RWPE2 (cell line): ENCODE results near the gene UGT2A3.

Experiments used
- ATAC-seq: fragments of 200-7000 bp; cut with Tn5 transposase; 3 replicates; pipeline ENCODE4 v1.9.1; 2021; ENCODE audit warnings: low read depth
- DNase-seq: peaks from one replicate; pipeline ENCODE4 v3.0.0-alpha.2; 2020; ENCODE audit warnings: low spot score
- H3K27ac ChIP-seq: fragments of 450-650 bp; 2 replicates; pipeline ENCODE4 v1.5.1; 2017; ENCODE audit warnings: mild to moderate bottlenecking; ENCODE audit not compliant: poor library complexity, severe bottlenecking
- H3K27me3 ChIP-seq: fragments of 250-450 bp; sonication (Bioruptor Pico); 2 replicates; pipeline ENCODE4 v1.5.1; 2021; ENCODE audit warnings: mild to moderate bottlenecking, moderate library complexity; ENCODE audit not compliant: insufficient read depth, poor library complexity, severe bottlenecking
- H3K36me3 ChIP-seq: fragments of 250-450 bp; sonication (Bioruptor Pico); 2 replicates; pipeline ENCODE4 v1.5.1; 2020; ENCODE audit warnings: low read depth, mild to moderate bottlenecking, moderate library complexity
- H3K4me1 ChIP-seq: fragments of 250-450 bp; sonication (Bioruptor Pico); 2 replicates; pipeline ENCODE4 v1.5.1; 2021; ENCODE audit warnings: mild to moderate bottlenecking, moderate library complexity; ENCODE audit not compliant: insufficient read depth, poor library complexity, severe bottlenecking
- H3K4me3 ChIP-seq: fragments of 250-450 bp; sonication (Bioruptor Pico); 2 replicates; pipeline ENCODE4 v1.5.1; 2021; ENCODE audit warnings: mild to moderate bottlenecking, moderate library complexity; ENCODE audit not compliant: severe bottlenecking
- H3K9me3 ChIP-seq: fragments of 250-450 bp; sonication (Bioruptor Pico); 2 replicates; pipeline ENCODE4 v1.5.1; 2021; ENCODE audit warnings: mild to moderate bottlenecking, moderate library complexity; ENCODE audit not compliant: severe bottlenecking
- TF ChIP-seq, protein P1 (sequence below): fragments of 450-650 bp; IDR thresholded peaks from one replicate; pipeline ENCODE4 v1.5.1; 2017; ENCODE audit warnings: mild to moderate bottlenecking, moderate library complexity; ENCODE audit not compliant: poor library complexity, severe bottlenecking

The UGT2A3 gene

DNA sequence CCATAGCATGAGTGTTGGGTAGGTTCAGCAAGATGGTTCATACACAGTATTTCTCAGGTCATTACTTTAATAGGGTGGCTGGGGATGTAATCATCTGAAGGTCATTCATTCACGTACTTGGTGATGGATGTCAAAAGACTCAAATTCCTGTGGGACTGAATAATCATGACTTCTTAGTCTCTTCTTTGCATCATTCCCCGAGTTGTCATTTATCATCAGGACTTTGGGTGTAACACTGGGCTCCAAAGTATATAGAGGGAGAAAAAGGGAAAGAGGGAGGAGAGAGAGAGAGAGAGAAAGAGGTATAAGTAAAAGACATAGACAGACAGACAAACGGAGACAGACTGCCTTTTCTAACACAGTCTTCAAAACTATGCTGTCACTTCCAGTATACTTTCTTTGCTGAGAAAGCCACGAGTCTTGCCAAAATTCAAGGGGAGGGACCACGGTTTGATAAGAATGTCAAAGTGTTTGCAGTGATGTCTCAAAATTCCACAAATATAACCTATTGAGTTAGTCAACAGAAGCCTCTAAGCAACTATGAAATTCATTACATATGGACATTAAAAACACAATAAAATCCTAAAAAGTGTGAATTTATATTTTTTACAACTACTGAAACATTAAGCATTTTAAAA is 55.9 kb downstream of the UGT2A3 start:
- Histone ChIP-seq H3K27ac (no peak overlapping the region), H3K4me3 (no peak overlapping the region), H3K4me1 (no peaks in the 10 kb centered on the region), H3K9me3 (no peaks in the 10 kb centered on the region), H3K36me3 (no peaks in the 10 kb centered on the region), H3K27me3 (no peaks in the 10 kb centered on the region)
- ATAC-seq (no peak), DNase-seq (no peak)
- TF ChIP-seq, protein P1, sequence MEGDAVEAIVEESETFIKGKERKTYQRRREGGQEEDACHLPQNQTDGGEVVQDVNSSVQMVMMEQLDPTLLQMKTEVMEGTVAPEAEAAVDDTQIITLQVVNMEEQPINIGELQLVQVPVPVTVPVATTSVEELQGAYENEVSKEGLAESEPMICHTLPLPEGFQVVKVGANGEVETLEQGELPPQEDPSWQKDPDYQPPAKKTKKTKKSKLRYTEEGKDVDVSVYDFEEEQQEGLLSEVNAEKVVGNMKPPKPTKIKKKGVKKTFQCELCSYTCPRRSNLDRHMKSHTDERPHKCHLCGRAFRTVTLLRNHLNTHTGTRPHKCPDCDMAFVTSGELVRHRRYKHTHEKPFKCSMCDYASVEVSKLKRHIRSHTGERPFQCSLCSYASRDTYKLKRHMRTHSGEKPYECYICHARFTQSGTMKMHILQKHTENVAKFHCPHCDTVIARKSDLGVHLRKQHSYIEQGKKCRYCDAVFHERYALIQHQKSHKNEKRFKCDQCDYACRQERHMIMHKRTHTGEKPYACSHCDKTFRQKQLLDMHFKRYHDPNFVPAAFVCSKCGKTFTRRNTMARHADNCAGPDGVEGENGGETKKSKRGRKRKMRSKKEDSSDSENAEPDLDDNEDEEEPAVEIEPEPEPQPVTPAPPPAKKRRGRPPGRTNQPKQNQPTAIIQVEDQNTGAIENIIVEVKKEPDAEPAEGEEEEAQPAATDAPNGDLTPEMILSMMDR = no peak

DNA sequence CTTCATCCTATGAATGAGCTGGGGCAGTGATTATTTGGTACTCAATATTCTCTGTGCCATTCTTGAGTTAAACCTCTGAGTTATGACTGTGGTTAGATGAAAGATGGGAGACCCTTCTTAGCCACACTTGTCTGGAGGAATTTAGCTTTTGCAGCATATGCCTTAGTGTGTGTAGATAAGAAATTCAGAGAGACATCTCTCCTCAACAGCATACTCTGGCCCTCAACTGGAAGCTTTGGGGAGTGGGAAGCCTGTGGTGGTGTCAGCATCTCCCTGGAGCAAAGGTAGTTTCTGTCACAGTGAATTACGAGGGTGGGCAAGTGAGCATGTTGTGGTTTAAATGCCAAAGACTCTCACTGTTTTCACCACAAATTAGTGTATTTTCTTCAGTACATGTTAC is 58.7 kb downstream of the UGT2A3 start:
- H3K4me1 ChIP-seq = no peaks in the 10 kb centered on the region
- no peaks in the 10 kb centered on the region for H3K36me3 ChIP-seq
- no peak overlapping the region for H3K27ac ChIP-seq
- no peak overlapping the region for H3K4me3 ChIP-seq
- no peaks in the 10 kb centered on the region for H3K9me3 ChIP-seq
- H3K27me3 ChIP-seq = no peaks in the 10 kb centered on the region
- TF ChIP-seq, protein P1 = no peak
- DNase-seq (no peak), ATAC-seq (no peak)

DNA sequence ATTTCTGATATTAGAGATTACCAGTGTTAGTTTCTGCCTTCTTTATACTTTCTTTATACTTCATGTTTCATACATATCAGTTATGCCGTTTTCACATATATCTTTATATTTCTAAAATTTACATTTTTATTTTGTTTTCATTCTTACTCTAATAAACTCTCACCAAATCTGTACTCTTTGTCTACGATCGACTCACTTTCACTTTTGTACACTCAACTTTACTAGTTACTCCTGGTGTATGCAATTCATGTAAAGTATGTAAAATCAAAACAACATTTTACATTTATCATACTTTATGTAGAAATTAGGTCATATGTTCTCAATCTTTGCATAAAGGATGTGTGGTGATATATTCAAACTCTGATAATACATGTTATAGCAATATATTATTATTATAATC is 59.9 kb downstream of the UGT2A3 start:
- Histone ChIP-seq H3K27ac (no peak overlapping the region), H3K27me3 (no peaks in the 10 kb centered on the region), H3K9me3 (no peaks in the 10 kb centered on the region), H3K4me3 (peak overlapping the region; percentile 11), H3K36me3 (no peaks in the 10 kb centered on the region), H3K4me1 (no peaks in the 10 kb centered on the region)
- ATAC-seq (no peak), DNase-seq (no peak)
- TF ChIP-seq, protein P1 = no peak

DNA sequence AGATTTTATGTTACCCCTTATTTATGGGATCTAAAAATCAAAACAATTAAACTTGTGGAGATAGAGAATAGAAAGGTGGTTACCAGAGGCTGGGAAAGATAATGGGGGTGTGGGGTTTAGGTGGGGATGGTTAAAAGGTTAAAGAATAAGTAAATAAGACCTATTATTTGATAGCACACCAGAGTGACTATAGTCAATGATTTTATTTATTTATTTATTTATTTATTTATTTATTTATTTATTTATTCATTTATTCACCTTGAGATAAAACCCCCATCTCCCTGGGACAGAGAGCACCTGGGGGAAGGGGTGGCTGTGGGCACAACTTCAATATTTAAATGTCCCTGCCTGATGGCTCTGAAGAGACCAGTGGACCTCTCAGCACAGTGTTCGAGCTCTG is 66.1 kb downstream of the UGT2A3 start:
- DNase-seq (no peak), ATAC-seq (no peak)
- no peak overlapping the region for H3K27ac ChIP-seq
- H3K4me3 ChIP-seq = no peak overlapping the region
- H3K9me3 ChIP-seq = no peaks in the 10 kb centered on the region
- TF ChIP-seq, protein P1 = no peak
- H3K36me3 ChIP-seq = no peaks in the 10 kb centered on the region
- no peaks in the 10 kb centered on the region for H3K4me1 ChIP-seq
- no peaks in the 10 kb centered on the region for H3K27me3 ChIP-seq

DNA sequence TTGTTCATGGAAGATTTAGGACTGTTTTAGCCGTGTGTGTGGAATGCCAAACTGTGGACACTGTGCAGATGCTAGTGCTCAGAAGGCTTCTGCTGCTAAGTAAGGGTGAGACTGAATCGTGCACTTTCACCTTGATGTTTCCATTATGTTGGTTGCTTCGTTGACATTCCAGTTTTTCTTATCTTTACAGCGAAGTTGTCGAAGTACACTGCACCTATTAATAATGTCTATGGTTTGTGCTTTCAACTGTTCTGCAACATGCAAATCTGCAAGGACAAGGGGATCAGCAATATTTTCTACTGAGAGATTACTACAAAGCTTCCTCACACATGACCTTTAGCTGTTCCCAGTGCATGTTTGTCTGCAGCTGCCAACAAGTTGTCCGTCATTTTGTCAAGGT is 67.7 kb downstream of the UGT2A3 start:
- Histone ChIP-seq H3K4me3 (no peak overlapping the region), H3K27me3 (no peaks in the 10 kb centered on the region), H3K9me3 (no peaks in the 10 kb centered on the region), H3K27ac (no peak overlapping the region), H3K36me3 (no peaks in the 10 kb centered on the region), H3K4me1 (no peaks in the 10 kb centered on the region)
- TF ChIP-seq, protein P1 = no peak
- DNase-seq (no peak), ATAC-seq (no peak)
